Measurements from ENCODE around the gene PTP4A2.
"Not testable (repeated sequence)": the region's sequence is repeated elsewhere in the genome, so short reads cannot be mapped to it uniquely, and the experiment has no call there.

Gene PTP4A2

GRCh38 chr1:31923901-31924535, 14.2 kb downstream of the PTP4A2 start:
- no peak for DNase-seq

DNA sequence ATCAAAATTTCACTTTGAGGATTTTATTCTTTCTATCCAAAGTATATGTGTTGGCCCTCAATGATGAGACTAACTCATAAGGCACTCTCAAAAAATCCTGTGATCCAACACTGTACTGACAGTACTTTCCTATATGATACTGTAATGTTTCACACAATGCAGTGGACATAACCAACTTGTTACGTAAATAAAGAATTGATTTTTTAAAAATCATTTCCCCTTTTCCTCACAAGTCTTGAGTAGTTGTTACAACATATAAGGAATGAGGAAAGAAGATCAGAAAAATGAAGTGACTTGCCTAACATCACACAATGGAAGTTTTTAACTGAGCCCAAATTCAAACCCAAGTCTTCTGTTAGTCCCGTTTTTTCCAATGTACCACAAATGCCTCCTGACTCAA, 17.2 kb downstream of the PTP4A2 start:
- DNase-seq = no peak

DNA sequence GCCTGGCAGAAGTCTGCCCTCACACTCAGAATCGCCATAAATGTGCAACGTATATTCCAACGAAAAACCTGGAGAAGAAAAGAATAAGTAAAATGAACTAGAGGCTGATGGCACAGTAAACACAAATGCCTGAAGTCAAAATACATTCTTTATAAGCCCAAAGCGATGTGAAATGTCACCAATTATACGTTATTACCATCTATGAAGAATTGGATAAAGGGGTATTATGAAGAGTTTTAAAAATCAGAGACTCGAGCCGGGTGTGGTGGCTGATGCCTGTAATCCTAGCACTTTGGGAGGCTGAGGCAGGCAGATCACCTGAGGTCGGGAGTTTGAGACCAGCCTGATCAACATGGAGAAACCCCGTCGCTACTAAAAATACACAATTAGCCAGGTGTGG, 18.6 kb downstream of the PTP4A2 start:
- DNase-seq = no peak

GRCh38 chr1:31915438-31915837, 22.7 kb downstream of the PTP4A2 start:
- no peak for DNase-seq

GRCh38 chr1:31913968-31914367, 24.2 kb downstream of the PTP4A2 start:
- DNase-seq = no peak

DNA sequence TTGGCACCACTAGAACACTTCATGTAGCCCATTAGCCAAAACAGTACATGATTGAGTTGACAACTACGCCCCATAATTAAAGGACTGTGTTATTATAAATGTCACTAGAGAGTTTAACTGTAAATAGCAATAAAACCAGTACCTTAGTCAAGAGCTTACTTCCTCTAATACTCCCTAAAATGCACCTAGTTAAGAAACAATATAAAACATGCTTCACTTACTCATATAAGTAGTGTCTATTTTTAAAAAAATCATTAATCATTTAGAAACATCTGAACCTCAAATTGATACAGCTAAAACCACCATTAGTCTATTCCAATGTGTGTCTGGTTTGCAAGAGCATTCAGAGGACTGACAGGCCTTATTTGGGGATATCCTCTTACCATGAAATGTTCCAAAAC, 25.3 kb downstream of the PTP4A2 start:
- DNase-seq = peak; percentile 81

GRCh38 chr1:31911994-31912780, 26.0 kb downstream of the PTP4A2 start:
- no peak for DNase-seq

- DNase-seq = no peak
Measured at GRCh38 chr1:31910933-31911332, 27.2 kb downstream of the PTP4A2 start.

- no peak for DNase-seq
Measured at GRCh38 chr1:31909691-31910090, 28.5 kb downstream of the PTP4A2 start.

DNA sequence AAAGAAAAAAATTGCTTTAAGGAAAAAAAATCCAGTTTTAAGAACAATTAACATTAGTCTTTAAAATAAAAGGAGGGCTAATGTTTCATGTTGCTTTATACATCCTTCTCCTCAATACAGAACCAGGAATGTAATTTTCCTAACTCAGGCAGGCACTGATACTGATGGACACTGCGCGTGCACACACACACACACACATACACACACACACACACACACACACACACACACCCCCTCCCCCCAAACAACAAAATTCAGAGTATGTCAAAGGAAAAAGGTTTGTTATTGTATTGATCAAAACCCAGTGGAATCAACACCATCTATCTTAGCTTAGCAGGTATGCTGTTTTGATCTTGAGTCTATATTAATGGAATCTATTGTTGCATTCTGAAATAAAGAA, 31.6 kb downstream of the PTP4A2 start:
- no peak for DNase-seq

DNA sequence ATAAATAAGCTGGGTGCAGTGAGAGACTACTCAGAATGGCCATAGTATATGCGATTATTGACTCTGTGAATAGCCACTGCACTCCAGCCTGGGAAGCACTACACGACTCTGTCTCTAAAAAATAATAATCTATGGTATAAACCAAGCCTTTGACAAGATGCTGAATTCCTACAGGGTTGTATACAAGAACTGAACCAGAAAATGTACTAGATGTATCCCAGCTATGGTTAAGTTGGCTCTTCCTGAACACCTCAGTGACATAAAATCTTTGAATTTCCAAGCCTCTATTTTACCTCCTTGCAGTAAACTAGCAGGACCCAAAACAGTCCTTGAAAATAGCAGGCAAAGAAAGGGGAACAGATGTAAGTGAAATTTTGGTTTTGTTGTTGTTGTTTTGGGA, 32.5 kb downstream of the PTP4A2 start:
- DNase-seq = no peak

DNA sequence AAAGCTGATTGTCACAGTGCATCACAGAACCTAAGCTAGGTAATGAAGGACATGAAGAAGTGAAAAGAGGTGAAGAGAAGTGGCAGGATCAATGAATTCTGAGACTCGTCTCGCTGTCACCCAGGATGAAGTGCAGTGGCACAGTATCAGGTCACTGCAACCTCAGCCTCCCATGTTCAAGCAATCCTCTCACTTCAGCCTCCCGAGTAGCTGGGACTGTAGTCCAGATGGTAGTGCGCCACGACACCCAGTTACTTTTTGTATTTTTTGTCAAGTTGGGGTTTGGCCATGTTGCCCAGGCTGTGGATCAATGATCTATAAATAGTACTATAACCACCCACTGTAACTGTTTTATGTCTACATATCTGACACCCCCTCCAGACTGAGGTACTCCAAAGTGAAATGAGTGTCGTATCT, 33.1 kb downstream of the PTP4A2 start:
- no peak for DNase-seq

GRCh38 chr1:31904339-31905092, 33.7 kb downstream of the PTP4A2 start:
- no peak for DNase-seq

DNA sequence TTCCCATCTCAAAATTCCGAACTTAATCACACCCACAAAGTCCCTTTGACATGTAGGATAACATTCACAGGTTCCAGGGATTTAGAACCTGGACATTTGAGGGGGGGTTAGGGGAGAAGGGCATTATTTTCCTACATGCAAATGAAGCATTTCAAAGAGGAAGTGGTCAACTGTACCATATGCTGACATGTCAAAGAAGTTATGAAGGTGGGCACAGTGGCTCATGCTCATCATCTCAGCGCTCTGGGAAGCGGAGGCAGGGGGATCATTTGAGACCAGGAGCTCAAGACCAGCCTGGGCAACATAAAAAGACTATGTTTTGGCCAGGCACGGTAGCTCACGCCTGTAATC, 35.7 kb downstream of the PTP4A2 start:
- no peak for DNase-seq

- DNase-seq = no peak
Measured at GRCh38 chr1:31901838-31902509, 36.2 kb downstream of the PTP4A2 start.

GRCh38 chr1:31900790-31901189, 37.4 kb downstream of the PTP4A2 start:
- no peak for DNase-seq

DNA sequence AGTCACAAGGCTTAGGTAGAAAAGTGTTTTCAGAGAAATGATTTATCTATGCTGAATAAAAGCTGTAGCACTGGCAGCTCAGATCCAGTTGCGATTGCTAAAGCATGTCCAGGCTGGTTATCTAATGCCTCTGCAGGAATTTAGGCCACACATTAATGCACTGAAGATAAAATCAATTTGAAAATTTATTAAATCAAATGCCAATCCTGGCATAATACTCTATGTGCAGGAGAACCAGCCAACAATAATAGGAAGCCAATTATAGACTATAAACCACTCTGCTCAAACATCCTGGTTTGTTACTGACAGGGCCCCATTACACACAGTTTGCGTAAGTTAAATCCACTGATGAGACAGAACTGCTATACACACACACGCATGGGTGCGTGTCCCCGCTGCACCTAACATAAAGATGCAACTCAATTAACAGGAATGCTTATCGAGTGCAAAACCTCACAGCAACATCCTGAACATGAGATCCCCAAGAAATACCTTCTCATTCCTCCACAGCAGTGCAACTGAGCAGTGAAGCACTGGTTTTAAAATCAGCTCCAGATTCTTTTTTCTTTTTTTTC, 40.6 kb downstream of the PTP4A2 start:
- no peak for DNase-seq

DNA sequence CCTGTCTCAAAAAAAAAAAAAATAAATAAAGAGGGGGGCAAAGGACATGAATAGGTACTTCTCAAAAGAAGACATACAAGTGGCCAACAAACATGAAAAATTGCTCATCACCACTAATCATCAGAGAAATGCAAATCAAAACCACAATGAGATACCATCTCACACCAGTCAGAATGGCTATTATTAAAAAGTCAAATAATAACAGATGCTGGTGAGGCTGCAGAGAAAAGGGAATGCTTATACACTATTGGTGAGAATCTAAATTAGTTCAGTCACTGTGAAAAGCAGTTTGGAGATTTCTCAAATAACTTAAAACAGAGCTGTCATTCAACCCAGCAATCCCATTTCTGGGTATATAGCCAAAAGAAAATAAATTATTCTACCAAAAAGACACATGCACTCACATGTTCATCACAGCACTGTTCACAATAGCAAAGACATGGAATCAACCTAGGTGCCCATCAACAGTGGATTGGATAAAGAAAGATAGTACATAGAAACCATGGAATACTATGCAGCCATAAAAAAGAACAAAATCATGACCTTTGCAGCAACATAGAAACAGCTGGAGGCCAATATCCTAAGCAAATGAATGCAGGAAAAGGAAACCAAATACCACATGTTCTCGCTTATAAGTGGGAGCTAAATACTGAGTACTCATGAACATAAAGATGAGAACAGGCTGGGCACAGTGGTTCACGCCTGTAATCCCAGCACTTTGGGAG, 42.5 kb downstream of the PTP4A2 start:
- not testable (repeated sequence) for DNase-seq

DNA sequence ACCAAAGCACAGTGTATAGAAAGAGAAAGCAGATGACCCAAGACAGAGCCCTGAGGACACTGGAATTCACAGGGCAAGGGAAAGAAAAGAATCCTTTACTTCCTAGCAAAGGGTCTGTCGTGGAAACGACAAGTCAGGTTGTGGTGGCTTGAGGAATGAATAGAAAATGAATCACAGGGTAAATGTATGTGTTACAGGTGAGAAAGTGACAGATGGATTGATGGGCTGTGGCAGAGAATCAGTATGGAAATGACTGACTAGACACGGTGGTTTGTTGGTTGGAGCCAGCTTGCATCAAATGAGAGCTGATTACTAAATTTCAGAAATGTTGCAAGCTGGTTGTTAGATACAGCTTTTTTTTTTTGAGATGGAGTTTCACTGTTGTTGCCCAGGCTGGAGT, 46.9 kb downstream of the PTP4A2 start:
- DNase-seq = no peak

DNA sequence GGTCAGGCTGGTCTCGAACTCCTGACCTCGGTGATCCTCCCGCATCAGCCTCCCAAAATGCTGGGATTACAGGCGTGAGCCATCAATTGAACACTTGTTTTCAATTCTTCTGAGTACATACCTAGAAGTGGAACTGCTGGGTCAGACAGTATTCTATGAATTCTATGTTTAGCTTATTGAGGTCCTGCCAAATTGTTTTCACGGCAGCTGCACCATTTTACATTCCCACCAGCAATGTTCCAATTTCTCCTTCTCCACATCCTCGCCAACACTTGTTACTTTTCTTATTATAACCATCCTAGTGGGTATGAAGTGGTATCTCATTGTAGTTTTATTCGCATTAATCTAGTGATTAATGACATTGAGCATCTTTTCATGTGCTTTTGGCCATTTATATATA, 49.9 kb downstream of the PTP4A2 start:
- no peak for DNase-seq

DNA sequence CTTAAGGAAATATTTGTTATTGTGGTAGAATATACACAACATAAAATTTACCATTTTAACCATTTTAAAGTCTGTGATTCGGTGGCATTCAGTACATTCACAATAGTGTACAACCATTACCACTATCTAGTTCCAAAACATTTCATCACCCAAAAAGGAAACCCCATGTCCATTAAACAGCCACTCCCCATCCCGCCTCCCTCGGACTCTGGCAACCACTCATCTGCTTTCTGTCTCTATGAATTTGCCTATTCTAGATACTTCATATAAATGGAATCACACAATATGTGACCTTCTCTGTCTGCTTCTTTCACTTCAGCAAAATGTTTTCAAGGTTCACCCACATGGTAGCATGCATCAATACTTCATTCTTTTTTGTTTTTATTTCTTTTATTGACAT, 51.3 kb downstream of the PTP4A2 start:
- DNase-seq = no peak

GRCh38 chr1:31885851-31886250, 52.3 kb downstream of the PTP4A2 start:
- no peak for DNase-seq
